Measurements from ENCODE around the gene FUT3. TPM values are rescaled to one million over a fixed set of nuclear protein-coding genes. Genes with fewer than 3 reads are reported as not detected.
"Not testable (repeated sequence)": the region's sequence is repeated elsewhere in the genome, so short reads cannot be mapped to it uniquely, and the experiment has no call there.

Gene FUT3
- total and polyA plus RNA-seq, 2 experiments from 2014 or later, result not detected

GRCh38 chr19:5891572-5891937 lies 40.3 kb upstream of the FUT3 start:
- no peak overlapping the region for H3K4me3 ChIP-seq
- DNase-seq, result no peak
- no peaks in the 10 kb centered on the region for H3K4me1 ChIP-seq (ENCODE audit: insufficient read depth)
- H4K20me1 ChIP-seq (ENCODE audit: insufficient read depth), result no peaks in the 10 kb centered on the region
- 49 to 50% methylated on average over 4 of the region's 4 CpGs for WGBS, 2 experiments (ENCODE audit: low coverage in 1 of 2, low lambda C conversion rate in 2 of 2, missing lambda C conversion rate in 2 of 2)
- in situ Hi-C loops (cut with MboI), result loop anchor here (5.0 kb wide), 1 partner anchor 89 kb away; no protein-coding TSS in a partner anchor
- TF ChIP-seq EZH2 (IDR thresholded peaks at IDR 0.05; ENCODE audit: insufficient read depth, poor library complexity, severe bottlenecking), result no peak
- TF ChIP-seq EZH2phosphoT487 (IDR thresholded peaks at IDR 0.05; ENCODE audit: insufficient read depth, low read depth), result no peak
- no peaks in the 10 kb centered on the region for H3K27me3 ChIP-seq (replicated peaks; ENCODE audit: insufficient read depth)
- H3K9me3 ChIP-seq (ENCODE audit: low read depth), result no peaks in the 10 kb centered on the region
- H3K27ac ChIP-seq, result no peak overlapping the region
- H3K36me3 ChIP-seq (ENCODE audit: low read depth), result no peaks in the 10 kb centered on the region
- H3F3A ChIP-seq (ENCODE audit: insufficient read depth), result no peaks in the 10 kb centered on the region
- H3K9ac ChIP-seq, result no peak overlapping the region
- no peak overlapping the region for H3K4me2 ChIP-seq (ENCODE audit: unreplicated experiment)
- H3K9me2 ChIP-seq (ENCODE audit: insufficient read depth), result no peaks in the 10 kb centered on the region
- no peak overlapping the region for H2AFZ ChIP-seq
- no peaks in the 10 kb centered on the region for H3K79me2 ChIP-seq (ENCODE audit: insufficient read depth)

- Histone ChIP-seq H3K9ac (no peak overlapping the region), H3K4me2 (ENCODE audit: unreplicated experiment) (no peak overlapping the region), H3K4me1 (ENCODE audit: insufficient read depth) (no peaks in the 10 kb centered on the region), H3K27ac (no peak overlapping the region), H3K9me2 (ENCODE audit: insufficient read depth) (no peaks in the 10 kb centered on the region), H3K27me3 (replicated peaks; ENCODE audit: insufficient read depth) (no peaks in the 10 kb centered on the region), H4K20me1 (ENCODE audit: insufficient read depth) (no peaks in the 10 kb centered on the region), H3K79me2 (ENCODE audit: insufficient read depth) (no peaks in the 10 kb centered on the region), H3F3A (ENCODE audit: insufficient read depth) (no peaks in the 10 kb centered on the region), H2AFZ (no peak overlapping the region), H3K9me3 (ENCODE audit: low read depth) (no peaks in the 10 kb centered on the region), H3K4me3 (no peak overlapping the region), H3K36me3 (ENCODE audit: low read depth) (no peaks in the 10 kb centered on the region)
- WGBS, 2 experiments (ENCODE audit: low coverage in 1 of 2, low lambda C conversion rate in 2 of 2, missing lambda C conversion rate in 2 of 2), result 0 to 21% methylated on average over 1 to 10 of the region's 10 CpGs
- DNase-seq, result no peak
- in situ Hi-C loops (cut with MboI), result loop anchor here (5.0 kb wide), 1 partner anchor 88 kb away; no protein-coding TSS in a partner anchor
- no peak for TF ChIP-seq EZH2phosphoT487 (IDR thresholded peaks at IDR 0.05; ENCODE audit: insufficient read depth, low read depth)
- no peak for TF ChIP-seq EZH2 (IDR thresholded peaks at IDR 0.05; ENCODE audit: insufficient read depth, poor library complexity, severe bottlenecking)
Observed at GRCh38 chr19:5890099-5890498, 38.9 kb upstream of the FUT3 start.

GRCh38 chr19:5889288-5889971 lies 38.2 kb upstream of the FUT3 start:
- TF ChIP-seq EZH2 (IDR thresholded peaks at IDR 0.05; ENCODE audit: insufficient read depth, poor library complexity, severe bottlenecking) (no peak), EZH2phosphoT487 (IDR thresholded peaks at IDR 0.05; ENCODE audit: insufficient read depth, low read depth) (no peak)
- H3K4me3 ChIP-seq, result no peak overlapping the region
- H3K36me3 ChIP-seq (ENCODE audit: low read depth), result no peaks in the 10 kb centered on the region
- H3K27me3 ChIP-seq (replicated peaks; ENCODE audit: insufficient read depth), result no peaks in the 10 kb centered on the region
- no peak overlapping the region for H3K27ac ChIP-seq
- no peaks in the 10 kb centered on the region for H3K4me1 ChIP-seq (ENCODE audit: insufficient read depth)
- no peaks in the 10 kb centered on the region for H4K20me1 ChIP-seq (ENCODE audit: insufficient read depth)
- 31 to 32% methylated on average over 17 of the region's 17 CpGs for whole genome bisulfite sequencing, 2 experiments (ENCODE audit: low coverage in 1 of 2, low lambda C conversion rate in 2 of 2, missing lambda C conversion rate in 2 of 2)
- DNase-seq, result peak; percentile 51
- no peak overlapping the region for H3K4me2 ChIP-seq (ENCODE audit: unreplicated experiment)
- H2AFZ ChIP-seq, result no peak overlapping the region
- in situ Hi-C loops (cut with MboI), result no loop called here
- H3K9ac ChIP-seq, result no peak overlapping the region
- H3K9me2 ChIP-seq (ENCODE audit: insufficient read depth), result no peaks in the 10 kb centered on the region
- H3K9me3 ChIP-seq (ENCODE audit: low read depth), result no peaks in the 10 kb centered on the region
- H3F3A ChIP-seq (ENCODE audit: insufficient read depth), result no peaks in the 10 kb centered on the region
- no peaks in the 10 kb centered on the region for H3K79me2 ChIP-seq (ENCODE audit: insufficient read depth)

- H4K20me1 ChIP-seq (ENCODE audit: insufficient read depth); H2AFZ ChIP-seq; H3F3A ChIP-seq (ENCODE audit: insufficient read depth); H3K27me3 ChIP-seq (replicated peaks; ENCODE audit: insufficient read depth); H3K4me1 ChIP-seq (ENCODE audit: insufficient read depth); H3K4me2 ChIP-seq (ENCODE audit: unreplicated experiment); H3K9me2 ChIP-seq (ENCODE audit: insufficient read depth); in situ Hi-C loops (cut with MboI); H3K27ac ChIP-seq; DNase-seq; H3K79me2 ChIP-seq (ENCODE audit: insufficient read depth); H3K9me3 ChIP-seq (ENCODE audit: low read depth); H3K4me3 ChIP-seq; H3K36me3 ChIP-seq (ENCODE audit: low read depth); H3K9ac ChIP-seq: not testable (repeated sequence)
- 79 to 86% methylated on average over 11 of the region's 11 CpGs for WGBS, 2 experiments (ENCODE audit: low coverage in 1 of 2, low lambda C conversion rate in 2 of 2, missing lambda C conversion rate in 2 of 2)
Observed at GRCh38 chr19:5884065-5884811, 33.0 kb upstream of the FUT3 start.

GRCh38 chr19:5883157-5883873 lies 32.1 kb upstream of the FUT3 start:
- WGBS, 2 experiments (ENCODE audit: low coverage in 1 of 2, low lambda C conversion rate in 2 of 2, missing lambda C conversion rate in 2 of 2), result 56 to 58% methylated on average over 13 of the region's 13 CpGs
- H3K9me2 ChIP-seq (ENCODE audit: insufficient read depth); H3K4me3 ChIP-seq; DNase-seq; H3F3A ChIP-seq (ENCODE audit: insufficient read depth); H3K36me3 ChIP-seq (ENCODE audit: low read depth); H3K27me3 ChIP-seq (replicated peaks; ENCODE audit: insufficient read depth); H3K9me3 ChIP-seq (ENCODE audit: low read depth); H3K9ac ChIP-seq; H3K79me2 ChIP-seq (ENCODE audit: insufficient read depth); H3K4me1 ChIP-seq (ENCODE audit: insufficient read depth); in situ Hi-C loops (cut with MboI); H3K4me2 ChIP-seq (ENCODE audit: unreplicated experiment); H4K20me1 ChIP-seq (ENCODE audit: insufficient read depth); H3K27ac ChIP-seq; H2AFZ ChIP-seq: not testable (repeated sequence)

All from GM23248 (cell line).